HFF-Myc (cell line): Measurements from ENCODE around the gene STON1.

Experiments
- DNase-seq: peaks from one replicate; pipeline ENCODE4 v3.0.0-alpha.2; 2011; ENCODE audit warnings: low read depth; ENCODE audit errors: extremely low read depth
- H3K4me3 ChIP-seq: replicated peaks from 2 replicates; pipeline ENCODE4 v1.5.1; 2011; ENCODE audit warnings: low read depth, mild to moderate bottlenecking, control low read depth, low read length
- TF ChIP-seq, protein P1 (sequence below): IDR thresholded peaks from 2 replicates; pipeline ENCODE4 v1.5.1; 2012; ENCODE audit warnings: mild to moderate bottlenecking, low read depth, low read length, control low read depth; ENCODE audit errors: missing control alignments

STON1 gene

DNA sequence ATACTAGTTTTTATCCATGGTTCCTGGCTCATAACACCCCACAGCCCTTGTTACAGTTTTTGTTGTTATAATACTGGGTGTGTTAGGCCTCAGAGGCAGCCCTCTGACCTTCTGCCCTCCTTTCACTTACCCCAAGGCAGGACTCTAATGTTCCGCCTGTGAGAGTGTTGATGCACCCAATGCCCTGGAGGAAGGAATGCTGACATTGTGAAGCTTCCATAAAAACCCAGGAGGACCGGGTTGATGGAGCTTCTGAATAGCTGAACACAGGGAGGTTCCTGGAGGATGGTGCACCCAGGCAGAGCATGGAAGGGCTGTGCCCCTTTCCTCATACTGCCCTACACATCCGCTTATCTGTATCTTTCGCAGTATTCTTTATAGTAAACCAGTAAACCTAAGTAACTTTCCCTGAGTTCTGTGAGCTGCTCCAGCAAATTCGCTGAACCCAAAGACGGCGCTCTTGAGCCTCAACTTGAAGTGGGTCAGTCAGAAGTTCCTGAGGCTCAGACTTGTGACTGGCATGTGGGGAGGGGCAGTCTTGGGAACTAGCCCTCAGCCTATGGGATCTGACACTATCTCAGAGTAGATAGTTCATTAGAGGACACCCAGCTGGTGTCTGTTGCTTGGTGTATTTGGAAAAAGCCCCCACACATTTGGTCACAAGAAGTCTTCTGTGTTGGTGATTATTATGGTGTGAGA lies 10.4 kb downstream of the STON1 start:
- TF ChIP-seq, protein P1, sequence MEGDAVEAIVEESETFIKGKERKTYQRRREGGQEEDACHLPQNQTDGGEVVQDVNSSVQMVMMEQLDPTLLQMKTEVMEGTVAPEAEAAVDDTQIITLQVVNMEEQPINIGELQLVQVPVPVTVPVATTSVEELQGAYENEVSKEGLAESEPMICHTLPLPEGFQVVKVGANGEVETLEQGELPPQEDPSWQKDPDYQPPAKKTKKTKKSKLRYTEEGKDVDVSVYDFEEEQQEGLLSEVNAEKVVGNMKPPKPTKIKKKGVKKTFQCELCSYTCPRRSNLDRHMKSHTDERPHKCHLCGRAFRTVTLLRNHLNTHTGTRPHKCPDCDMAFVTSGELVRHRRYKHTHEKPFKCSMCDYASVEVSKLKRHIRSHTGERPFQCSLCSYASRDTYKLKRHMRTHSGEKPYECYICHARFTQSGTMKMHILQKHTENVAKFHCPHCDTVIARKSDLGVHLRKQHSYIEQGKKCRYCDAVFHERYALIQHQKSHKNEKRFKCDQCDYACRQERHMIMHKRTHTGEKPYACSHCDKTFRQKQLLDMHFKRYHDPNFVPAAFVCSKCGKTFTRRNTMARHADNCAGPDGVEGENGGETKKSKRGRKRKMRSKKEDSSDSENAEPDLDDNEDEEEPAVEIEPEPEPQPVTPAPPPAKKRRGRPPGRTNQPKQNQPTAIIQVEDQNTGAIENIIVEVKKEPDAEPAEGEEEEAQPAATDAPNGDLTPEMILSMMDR: no peak

DNA sequence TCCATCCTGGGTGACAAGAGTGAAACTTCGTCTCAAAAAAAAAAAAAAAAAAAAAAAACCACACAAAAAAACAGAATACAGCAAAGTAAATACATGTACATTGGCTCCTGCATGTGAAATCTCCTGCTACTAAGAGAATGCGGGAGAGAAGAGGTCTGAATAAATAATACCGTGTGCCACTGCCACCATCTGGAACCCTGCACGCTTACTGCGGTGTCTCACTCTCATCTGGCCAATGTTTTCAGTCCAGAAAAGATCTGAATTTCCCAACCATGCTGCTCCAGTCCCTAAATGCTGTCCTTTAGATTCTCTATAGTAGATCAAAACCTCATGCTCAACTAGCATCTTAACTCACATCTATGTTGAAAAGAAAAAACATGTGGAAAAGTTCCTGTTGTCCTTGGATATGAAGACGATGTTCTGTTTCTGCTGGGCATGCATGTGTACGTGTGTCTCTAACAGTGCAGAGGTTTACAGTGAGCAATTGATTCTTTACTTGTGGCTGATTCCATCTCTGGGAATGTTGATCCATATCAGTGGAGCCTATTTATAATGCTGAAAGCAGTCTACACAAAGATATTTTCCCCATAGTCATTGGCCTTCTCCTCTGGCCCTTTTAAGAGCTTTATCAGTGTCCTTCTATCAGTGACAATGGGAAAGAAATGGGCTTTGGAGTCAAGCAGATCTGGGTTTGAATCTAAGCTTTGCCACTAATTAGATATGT lies 11.9 kb downstream of the STON1 start:
- TF ChIP-seq, protein P1: no peak
- H3K4me3 ChIP-seq: no peak overlapping the region
- DNase-seq: no peak

More for the DNA sequence above, 10.4 kb downstream of the STON1 start:
- no peak for DNase-seq
- no peak overlapping the region for H3K4me3 ChIP-seq

DNA sequence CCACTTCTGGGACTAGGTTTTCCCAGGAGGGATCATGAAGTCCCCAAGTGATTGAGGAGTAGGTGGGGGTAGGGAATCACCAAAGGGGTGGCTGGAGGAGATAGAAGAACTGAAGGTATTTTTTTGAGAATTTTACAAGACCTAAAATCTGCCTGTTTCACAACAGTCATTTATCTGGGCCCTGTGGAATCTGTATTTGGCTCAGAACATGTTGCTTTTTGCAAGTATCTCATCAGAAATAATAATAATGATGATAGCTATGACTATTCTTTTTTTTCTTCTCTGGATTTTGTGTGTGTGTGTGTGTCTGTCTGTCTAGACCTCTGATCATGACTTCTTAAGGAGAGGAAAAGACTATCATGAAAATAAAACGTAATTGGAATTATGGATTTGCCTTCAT lies 13.9 kb downstream of the STON1 start:
- no peak overlapping the region for H3K4me3 ChIP-seq
- TF ChIP-seq, protein P1: no peak
- DNase-seq: no peak

DNA sequence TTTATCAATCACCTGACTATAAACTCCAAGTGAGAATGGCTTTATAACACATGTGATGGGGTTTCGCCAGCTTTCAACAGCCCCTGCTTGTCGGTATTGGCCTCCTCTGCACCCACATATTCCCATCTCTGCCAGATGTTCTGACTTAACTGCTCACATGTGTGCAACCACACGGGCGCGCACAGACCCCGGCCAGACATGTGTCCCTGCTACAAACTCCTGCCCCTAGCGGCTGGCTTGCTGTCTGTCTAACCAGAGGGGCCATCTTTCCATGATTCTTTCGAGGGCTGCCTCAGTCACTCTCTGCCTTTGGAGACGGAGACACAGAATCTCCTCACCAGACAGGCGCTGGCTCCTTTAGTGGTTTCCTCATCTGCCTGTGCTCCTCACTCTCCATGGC lies 15.3 kb downstream of the STON1 start:
- TF ChIP-seq, protein P1: peak; percentile 76
- DNase-seq: peak; percentile 55
- H3K4me3 ChIP-seq: no peak overlapping the region

DNA sequence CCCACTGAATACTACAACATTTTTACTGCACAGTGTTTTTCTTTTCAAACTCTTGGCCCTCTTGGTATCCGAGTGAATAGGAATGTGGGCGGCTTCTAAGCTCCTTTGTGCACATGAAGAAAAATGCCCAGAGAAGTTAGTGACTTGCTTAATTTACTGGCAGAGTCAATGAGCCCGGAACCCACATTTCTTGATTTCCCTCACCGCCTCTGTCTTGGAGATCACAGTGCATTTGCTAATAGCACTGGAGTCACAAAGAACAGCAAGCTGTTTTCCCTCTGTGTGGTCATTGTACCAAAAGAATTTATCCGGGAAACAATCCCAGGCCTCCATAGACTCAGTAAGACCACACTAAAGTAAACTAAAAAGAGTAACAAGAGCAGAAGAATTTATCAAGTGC lies 18.9 kb downstream of the STON1 start:
- DNase-seq: no peak
- TF ChIP-seq, protein P1: no peak

DNA sequence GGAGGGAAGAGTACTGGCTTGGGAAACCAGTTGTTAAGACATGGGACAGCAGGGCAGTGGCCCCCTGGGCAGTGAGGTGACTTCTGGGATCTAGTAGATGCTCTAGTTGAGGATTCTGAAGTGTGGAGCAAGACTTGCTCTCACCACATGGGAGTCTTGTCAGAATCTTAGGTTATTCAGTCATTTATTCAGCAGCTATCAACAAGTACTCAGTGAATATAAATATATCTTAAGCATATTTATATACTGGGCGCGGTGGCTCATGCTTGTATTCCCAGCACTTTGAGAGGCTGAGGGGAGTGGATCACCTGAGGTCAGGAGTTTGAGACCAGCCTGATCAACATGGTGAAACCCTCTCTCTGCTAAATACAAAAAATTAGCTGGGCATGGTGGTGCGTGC lies 20.0 kb downstream of the STON1 start:
- no peak overlapping the region for H3K4me3 ChIP-seq
- TF ChIP-seq, protein P1: no peak
- no peak for DNase-seq

More for the DNA sequence above, 18.9 kb downstream of the STON1 start:
- no peak overlapping the region for H3K4me3 ChIP-seq
